Ammon's horn (tissue), 1 donor: Measurements from ENCODE around the gene RGS6.

Experiments used
- DNase-seq: peaks from one replicate; pipeline ENCODE4 v3.0.0-alpha.2; 2016; ENCODE audit warnings: low spot score

Gene RGS6

DNA sequence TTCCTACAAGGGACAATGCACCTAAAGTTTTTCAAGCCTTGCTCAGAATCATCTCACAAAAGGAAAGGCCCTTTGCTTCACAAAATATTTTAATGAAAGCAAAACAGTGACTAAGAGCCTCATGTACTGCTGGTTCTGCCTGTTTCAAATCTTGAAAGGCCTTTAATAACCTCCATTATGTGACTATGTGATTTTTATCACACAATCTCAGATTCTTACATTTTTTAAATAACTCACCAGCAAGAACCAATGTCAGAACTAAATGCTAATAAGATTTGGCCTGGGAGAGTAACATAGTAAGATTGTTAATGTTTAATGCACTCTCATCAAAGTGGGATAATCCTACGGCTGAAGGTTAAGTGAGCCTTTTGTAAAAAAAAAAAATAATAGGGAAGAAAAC, 378.9 kb downstream of the RGS6 start:
- DNase-seq, result no peak

DNA sequence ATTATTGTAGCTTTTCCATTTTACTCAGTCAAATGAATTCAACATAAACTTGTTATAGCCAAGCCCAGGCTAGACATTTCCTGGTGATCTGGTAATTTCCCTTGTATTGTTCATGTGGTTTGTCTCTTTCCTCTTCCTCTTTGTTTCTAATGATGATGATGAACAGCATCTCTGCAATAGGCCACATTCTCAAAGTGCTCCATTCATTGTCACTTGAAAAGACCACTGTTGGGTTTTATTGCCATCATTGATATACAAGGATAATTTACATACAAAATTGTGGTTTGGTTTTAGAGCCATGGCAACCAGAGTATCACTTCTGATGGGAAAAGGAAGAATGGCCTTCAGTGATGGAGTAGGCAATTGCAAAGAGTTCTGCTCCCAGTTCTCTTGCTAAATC, 379.3 kb downstream of the RGS6 start:
- DNase-seq, result no peak

DNA sequence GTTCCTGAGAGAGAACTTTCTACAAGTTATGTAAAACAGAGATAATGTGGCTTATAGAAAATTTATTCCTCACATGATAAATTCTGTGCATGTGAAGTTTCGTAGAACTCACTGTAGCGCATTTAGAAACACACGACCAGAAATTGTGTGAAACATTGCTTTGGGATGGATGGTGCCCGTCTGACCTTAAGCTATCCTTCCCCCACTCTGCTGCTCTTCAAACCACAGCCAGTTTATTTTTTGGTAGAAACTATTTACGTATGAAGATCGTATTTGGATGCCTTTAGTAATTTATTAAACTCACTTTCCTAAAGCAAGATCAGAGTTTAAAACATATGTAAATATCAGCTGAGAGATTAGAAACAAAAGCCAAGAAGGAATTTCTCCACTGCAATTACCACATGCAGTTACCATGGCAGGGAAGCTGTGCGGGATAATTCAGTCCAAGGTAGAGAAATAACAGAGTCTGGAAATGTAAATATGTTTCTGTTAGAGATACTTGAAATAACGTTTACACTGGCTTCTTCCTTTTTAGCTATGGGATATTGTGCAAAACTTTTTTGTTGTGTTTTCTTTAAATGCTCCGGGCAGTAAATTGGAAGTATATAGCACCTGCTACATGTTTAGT, 382.7 kb downstream of the RGS6 start:
- DNase-seq, result no peak

DNA sequence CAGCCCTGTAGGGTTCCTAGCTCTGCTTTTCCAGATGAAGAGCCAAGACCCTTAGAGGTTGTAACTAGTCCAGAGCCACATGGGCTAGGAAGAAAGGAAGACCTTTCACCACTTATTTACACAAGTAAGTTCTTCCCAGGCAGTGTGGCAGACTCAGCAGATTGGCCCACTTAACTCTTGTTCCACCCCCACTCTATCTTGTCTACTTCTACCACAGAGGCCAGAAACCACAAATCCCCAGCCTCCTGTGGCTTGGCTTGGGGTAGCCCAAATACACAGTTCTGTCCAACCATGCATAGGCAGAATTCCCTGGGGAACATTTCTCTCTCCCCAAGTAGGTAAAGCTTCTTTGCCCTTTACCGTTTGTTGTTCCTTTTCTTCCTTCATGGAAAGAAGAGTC, 383.5 kb downstream of the RGS6 start:
- no peak for DNase-seq

DNA sequence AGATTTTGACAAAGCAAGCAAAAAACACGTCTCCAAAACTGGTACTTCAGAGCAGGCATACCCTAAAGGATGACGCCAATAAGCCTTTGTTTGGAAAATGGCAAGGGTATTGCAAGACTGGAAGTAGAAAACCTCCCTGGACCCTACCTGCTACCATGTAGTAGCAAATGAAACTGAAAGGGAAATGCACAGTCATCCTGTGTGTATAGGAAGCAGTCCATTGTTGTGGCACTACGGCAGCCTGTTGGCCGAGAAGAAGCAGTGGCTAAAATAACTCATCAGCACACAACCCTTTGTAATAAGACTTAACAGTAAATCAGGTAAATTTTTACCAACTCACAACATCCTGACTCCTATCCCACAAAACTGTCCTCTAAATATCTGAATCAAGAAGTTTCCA, 386.4 kb downstream of the RGS6 start:
- DNase-seq, result no peak

DNA sequence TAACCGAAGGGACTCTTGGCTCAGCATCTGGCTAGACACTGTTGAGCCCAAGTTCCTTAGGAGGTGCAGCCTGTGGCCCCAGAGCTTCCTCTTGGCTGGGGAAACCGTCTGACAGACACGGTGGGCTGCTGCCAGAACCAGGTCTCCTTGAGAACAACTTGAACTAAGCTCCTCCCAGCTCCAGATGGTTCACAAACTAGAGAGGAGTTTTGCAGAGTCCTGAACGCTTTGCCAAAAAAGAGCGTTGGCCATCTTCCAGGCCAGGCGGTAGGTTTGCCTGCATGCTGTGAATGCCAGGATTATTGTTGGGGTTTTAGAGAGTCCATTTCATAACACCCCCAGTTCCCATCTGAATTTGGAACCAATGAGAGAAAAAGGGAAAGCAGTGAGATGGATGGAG, 399.8 kb downstream of the RGS6 start:
- peak; percentile 11 for DNase-seq

DNA sequence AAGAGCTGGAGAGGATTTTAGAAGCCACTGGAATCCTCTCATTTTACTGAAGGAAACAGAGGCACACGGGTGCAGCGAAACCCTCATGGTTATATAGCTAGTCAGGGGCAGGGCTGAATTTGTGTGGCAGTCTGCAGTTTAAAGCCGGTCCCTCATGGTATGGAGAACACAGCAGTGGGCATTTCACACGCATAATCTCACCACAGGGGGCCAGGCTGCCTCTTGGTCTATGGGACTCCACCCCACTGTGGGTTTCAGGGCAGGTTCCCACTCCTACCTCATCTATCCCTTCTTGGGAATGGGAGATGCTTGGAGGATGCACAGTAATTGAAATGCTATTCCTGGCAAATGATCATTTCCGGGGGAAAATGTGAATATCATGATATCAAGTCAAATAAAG, 400.6 kb downstream of the RGS6 start:
- DNase-seq, result no peak

DNA sequence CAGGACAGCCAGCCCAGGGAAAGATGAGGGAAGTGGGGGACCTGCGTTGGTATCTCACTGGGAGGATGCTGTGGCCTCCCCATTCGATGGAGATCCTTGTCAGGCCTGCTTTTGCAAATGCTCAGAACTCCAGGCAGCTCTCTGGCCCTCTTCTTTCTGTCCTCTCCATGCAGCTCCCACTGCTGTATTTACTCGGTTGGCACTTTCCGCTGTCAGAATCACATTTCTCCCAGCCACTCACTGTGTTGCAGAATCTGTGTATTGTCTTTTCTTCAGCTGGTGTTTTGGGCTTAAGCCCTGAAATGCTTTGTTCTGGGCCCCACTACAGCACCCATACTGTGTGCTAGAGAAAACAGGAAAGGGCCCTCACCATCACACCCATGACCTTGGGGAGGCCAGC, 401.1 kb downstream of the RGS6 start:
- DNase-seq, result no peak

DNA sequence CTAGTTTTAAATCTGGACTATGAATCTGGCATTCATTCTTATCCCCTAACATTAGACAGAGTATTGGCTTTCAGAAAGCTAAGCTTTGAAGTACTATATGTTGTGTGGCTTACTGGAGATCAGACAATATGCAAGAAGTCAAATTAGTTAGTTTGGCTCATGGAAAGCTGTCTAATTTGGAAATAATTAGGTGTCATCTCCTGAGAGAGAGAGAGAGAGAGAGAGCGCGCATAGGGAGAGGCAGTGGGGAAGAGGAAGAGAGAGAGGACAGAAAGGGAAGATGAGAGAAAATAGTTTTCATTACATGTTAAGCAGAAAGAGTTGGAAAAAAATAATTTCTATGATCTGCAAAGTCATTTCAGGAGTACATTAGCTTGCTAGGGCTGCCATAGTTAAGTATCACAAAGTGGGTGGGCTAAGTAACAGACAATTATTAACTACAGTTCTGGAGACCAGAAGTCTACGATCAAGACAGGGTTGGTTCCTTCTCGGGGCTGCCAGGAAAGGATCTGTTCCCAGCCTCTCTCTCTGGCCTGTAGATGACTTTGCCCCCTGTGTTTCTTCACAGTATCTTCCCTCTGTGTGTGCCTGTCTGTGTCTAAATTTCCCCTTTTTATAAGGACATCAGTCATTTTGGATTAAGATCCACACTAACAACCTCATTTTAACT, 404.2 kb downstream of the RGS6 start:
- DNase-seq, result no peak

DNA sequence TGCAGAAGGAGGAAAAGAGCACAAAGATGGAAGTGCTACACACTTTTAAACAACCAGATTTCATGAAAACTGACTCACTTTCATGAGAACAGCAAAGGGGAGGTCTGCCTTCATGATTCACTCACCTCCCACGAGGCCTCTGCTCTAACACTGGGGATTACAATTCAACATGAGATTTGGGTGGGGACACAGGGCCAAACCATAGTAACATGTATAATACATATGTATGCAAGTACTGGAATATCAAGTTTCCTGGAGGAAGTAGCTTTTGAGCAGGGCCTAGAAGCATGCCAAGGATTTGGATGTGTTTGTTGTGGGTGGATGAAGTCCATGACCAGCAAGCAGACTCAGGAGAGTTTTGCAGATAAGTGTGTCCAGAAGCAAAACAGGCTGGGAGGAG, 409.0 kb downstream of the RGS6 start:
- no peak for DNase-seq

DNA sequence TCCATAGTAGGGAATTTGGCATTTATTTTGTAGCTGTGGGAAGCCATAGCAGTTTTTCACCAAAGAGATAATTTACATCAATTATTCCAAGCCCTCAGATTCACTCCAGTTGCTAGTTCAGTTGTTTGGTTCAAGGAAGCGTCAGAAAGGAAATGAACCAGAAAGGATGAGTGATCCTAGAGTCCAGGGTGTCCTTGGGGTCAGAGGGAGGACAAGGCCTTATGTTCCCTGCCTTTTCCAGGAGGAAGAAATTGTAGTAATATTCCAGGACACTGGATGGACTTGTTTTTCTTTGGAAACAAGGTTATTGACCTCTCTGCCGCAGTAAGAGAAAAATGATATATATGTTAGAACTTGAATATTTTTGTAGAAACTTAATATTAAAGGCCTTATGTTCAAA, 409.5 kb downstream of the RGS6 start:
- DNase-seq, result no peak

DNA sequence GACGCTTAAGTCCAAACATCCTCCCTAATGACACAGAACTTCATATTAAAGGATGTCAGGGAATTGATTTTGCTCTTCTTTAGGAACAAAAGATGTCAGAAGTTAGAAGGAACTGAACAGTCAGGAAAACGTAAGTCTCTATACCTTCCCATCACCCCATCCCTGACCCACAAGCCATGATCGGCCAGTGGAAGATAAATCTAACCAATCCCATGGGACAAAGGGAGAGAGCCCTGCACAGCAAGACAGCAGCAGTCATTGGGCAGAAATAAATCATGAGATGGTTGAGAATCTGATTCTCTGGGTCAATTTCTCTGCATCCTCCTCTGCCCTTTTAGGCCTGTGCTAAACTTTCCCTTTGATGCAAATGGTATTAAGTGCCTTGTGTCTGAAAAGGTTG, 414.9 kb downstream of the RGS6 start:
- no peak for DNase-seq

DNA sequence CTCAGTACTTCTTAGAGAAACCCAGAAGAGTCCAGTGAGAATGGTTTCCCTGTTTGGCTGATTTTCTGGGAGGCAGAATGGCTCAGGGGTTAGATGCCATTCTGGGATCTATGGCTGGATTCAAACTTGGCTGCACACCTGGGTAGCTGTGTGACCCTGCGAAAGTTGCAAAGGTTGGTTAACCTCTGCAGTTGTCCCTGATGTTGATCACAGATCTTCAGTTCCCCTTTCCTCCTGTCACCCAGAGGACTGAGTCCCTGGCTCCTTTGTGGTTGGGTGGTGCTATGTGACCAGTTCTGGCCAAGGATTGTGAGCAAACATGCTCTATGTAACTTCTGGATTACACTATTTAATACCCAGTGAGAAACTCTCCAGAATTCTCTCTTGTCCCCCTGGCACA, 418.0 kb downstream of the RGS6 start:
- no peak for DNase-seq

DNA sequence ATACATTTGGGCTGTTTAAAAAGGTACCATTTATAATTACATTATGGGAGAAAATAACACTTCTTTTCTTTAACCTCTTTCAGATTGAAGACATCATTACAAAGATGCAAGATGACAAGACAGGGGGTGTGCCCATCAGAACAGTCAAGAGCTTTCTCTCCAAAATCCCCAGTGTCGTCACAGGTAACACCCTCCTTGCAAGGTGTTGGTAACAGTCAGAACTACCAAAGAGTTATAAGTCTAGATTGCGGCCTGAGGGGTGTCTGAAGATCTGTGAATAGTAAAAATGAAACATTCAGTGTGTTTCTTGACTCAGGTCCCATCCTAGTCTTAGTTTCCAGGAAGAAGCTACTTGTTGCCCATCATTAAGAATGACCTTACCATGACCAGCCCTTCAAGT, 419.8 kb downstream of the RGS6 start:
- no peak for DNase-seq

DNA sequence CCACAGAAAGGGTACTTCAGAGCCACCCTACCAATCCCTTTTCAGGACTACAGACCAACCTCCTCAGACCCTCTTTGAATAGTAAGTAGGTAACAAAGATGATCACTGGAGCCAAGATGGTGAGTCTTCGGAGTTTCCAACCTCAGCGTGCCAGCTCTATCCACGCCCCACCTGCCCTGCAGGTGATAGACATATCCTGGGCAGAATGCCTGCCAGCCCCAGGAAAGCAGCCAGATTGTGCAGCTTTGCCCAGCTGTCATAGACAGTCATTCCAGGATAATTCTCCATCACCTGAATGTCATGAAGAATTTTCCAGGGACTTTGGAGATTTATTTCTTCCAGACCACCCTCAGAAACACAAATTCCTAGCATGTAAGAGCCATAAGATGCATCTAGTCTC, 434.4 kb downstream of the RGS6 start:
- no peak for DNase-seq

DNA sequence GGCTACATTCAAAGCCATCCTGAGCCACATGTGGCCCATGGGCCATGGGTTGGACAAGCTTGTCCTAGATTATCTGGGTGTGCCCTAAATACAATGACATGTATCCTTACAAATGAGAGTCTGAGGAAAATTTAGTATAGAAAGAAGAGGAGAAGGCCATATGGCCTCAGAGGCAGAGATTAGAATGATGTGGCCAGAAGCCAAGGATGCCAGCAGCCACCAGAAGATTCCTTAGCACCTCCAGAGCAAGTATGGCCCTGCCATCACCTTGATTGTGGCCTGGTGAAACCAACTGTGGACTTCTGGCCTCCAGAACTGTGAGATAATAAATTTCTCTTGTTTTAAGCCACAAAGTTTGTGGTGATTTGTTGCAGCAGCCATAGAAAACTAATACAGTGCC, 436.9 kb downstream of the RGS6 start:
- no peak for DNase-seq

DNA sequence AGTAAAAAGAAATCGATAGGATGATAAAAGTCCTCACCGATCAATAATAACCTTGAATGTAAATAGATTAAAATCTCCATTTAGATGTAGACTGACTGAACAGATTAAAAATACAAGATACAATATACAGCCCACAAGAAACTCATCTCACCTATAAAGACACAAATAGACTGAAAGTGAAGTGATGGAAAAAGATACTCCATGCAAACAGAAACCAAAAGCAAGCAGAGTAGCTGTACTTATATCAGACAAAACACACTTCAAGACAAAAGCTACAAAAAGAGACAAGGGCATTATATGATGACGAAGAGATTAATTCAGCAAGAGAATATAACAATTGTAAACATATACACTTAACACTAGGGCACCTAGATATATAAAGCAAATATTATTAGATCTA, 444.8 kb downstream of the RGS6 start:
- no peak for DNase-seq

DNA sequence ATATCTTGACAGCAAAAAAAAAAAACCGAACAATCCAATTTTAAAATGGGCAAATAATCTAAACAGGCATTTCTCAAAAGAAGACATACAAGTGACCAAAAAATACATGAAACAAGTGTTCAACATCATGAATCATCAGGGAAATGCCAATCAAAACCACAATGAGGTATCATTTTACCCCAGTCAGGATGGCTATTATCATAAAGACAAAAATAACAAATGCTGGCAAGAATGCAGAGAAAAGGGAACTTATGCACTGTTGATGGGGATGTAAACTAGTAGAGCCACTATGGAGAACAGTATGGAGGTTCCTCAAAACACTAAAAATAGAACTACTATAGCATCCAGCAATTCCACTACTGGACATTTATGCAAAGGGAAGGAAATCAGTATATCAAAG, 448.2 kb downstream of the RGS6 start:
- DNase-seq, result no peak

DNA sequence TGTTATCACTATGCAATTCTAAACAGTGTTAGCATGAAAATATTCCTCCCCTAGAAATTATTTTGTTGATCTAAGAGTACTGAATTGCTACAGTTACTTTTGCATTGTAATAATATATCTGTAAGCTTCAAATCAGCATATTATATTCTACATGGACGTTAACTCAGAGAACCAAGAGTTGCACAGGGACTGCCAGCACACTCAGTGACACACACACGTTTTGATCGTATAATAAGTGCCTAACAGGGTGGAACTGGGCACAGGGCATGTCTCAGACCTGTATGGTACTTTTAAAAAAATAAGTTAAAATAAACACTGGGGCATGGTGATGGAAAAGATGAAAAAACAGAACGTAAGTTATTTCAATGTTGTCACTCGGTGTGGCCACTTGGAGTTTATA, 451.6 kb downstream of the RGS6 start:
- DNase-seq, result no peak

DNA sequence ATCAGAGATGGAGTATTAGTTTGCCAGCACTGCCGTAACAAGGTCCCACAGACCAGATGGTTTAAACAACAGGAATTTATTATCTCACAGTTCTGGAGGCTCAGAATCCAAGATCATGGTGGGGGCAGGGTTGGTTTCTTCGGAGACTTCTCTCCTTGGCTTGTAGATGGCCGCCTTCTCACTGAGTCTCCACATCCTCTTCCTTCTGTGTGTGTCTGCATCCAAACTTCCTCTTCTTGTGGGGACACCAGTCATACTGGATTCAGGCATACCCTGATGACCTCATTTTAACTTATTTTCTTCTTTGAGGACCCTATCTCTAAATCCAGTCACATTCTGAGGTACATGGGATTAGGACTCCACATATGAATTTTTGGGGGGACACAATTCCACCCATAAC, 455.5 kb downstream of the RGS6 start:
- DNase-seq, result no peak

DNA sequence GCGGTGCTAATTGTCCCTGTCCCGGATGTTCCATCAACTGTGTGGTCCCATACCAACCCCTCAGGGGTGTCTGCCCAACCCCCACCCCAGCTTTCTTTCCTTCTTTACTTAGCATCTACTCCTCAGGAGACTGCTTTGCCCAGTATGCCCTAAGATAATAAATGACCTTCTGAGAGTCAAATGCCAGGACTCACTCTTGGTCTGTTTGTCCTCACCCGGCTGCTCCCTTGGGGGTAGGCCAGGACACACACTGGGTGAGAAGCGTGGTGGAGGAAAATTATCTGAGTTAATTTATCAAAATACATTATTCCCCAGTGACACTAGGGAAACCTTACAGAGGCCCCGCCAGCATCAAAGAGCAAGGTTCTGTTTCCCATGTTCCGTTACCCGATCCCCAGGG, 457.0 kb downstream of the RGS6 start:
- no peak for DNase-seq

DNA sequence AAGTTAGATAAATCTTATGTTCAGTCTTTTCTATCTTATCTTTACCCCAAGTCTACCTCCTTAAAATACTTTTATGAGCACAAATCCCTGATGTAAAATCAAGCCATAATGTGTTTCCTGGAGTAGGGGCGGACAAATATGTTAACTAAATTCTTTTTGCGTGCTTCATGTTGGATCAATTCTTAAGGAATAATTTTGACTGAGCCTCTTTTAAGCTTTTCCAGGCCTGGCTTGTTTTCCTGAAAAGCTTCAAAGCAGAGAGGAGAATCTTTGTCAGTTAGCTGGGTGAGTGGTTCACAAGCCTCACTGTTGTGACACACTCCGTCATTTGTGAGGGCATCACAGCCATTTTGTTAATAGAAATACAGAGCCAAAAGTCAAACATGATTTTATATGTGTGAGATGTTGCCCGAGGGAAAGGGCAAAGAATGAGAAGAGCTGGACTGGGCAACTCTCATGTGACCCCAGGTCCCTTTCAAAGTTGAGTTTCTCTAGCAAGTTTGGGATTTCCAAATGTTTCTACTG, 468.9 kb downstream of the RGS6 start:
- DNase-seq, result no peak

DNA sequence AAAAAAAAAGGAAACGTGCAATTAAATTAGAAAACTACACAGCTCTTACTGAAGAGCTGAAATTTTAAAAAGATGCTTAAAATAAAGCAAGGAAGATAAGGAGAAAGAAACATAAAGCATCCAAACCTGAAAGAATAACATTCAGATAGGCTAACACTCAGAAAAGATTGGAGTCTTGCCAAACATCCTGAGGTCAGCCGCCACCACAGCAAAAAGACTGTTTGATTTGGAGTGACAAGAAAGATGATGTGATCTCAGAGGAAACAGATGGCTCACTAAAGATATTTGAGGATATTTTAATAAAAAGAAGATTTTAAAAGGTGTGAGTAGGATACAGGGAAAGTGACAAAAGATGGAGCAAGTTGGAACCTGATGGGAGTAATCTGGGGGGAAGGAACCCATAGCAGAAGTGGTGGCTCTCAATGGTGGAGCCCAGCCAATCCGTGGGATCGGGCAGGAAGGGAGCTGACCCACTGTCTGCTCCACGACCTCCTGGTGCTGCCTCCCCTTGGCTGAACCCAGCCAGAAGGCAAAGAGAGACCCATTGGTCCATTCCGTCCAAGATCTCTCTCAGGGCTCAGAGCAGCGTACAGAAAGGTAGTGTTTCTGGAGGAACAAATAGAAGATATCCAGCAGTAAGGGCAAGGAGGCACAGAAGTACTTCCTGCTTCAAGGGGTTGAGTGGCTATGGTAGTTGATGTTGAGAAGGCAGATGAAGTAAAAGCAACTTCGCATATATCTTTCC, 469.6 kb downstream of the RGS6 start:
- no peak for DNase-seq
